Psoas muscle (tissue), 8 donors: ENCODE measurements around the gene PF4V1. TPM values are rescaled to one million over a fixed set of nuclear protein-coding genes. Genes with fewer than 3 reads are reported as not detected.
A peak's percentile ranks its signal among the peaks of the same experiment; 100 is the strongest.

Experiments used
- ATAC-seq, 4 donors: fragments of 200-7000 bp; cut with Tn5 transposase; one replicate each; pipeline ENCODE4 v1.9.1; 2020; ENCODE audit warnings: moderate library complexity in 3 of 4, mild to moderate bottlenecking in 2 of 4
- DNase-seq, 2 donors: peaks; one replicate each; pipeline ENCODE4 v3.0.0-alpha.2; 2020
- H3K27ac ChIP-seq: fragments of 200-600 bp; one replicate; pipeline ENCODE4 v1.8.0; 2022
- H3K27me3 ChIP-seq, 3 donors: fragments of 200-600 bp in 1 of 3; one replicate each; pipeline versions ENCODE4 v1.6.1 to v1.8.0; 2013 to 2022; ENCODE audit warnings: low read length in 2 of 3, mild to moderate bottlenecking in 2 of 3, moderate library complexity in 1 of 3; ENCODE audit not compliant: insufficient read depth in 3 of 3
- H3K36me3 ChIP-seq, 2 donors: fragments of 200-600 bp in 1 of 2; one replicate each; pipeline versions ENCODE4 v1.6.1 to v1.8.0; 2013 to 2022; ENCODE audit warnings: low read depth in 1 of 2, mild to moderate bottlenecking in 1 of 2, moderate library complexity in 1 of 2; ENCODE audit not compliant: insufficient read depth in 1 of 2
- H3K4me1 ChIP-seq: fragments of 200-600 bp; one replicate; pipeline ENCODE4 v1.8.0; 2022
- H3K4me3 ChIP-seq: fragments of 200-600 bp; one replicate; pipeline ENCODE4 v1.8.0; 2022; ENCODE audit warnings: mild to moderate bottlenecking
- H3K9me3 ChIP-seq: fragments of 200-600 bp; one replicate; pipeline ENCODE4 v1.8.0; 2022
- WGBS, 3 donors: extraction: QIAGEN DNeasy Blood & Tissue Kit; methylation state at CpG; one replicate each; pipeline versions ENCODE4 v1.1.6 to v1.1.7; 2013; 5-methylcytosine and 5-hydroxymethylcytosine counted together
- intact Hi-C, 2 donors: fragments of 100-400 bp; cut with DNase I; formaldehyde crosslinking; loops; one replicate each; pipeline versions ENCODE4 v1.11.0 to v1.14.2; 2022
- polyA plus RNA-seq, 3 donors: library from polyadenylated mRNA; stranded (reverse); fragments of 200-250 nt; gene quantifications; one replicate each; pipeline ENCODE4 v1.2.3, GENCODE V29; 2013
- total RNA-seq, 4 donors: library from RNA; stranded (reverse); fragmentation: NEBNext Ultra II Directional in 2 of 4; extraction: Animal tissue kit (Norgen Biotek cat#: 25700) in 2 of 4; gene quantifications; one replicate each; pipeline versions ENCODE4 v1.2.1 to v1.2.4, GENCODE V29; 2021 to 2023
- TF ChIP-seq, protein P1 (sequence below): fragments of 200-600 bp; IDR thresholded peaks from one replicate; pipeline ENCODE4 v1.8.0; 2022; ENCODE audit warnings: antibody characterized with exemption
- donor health status: healthy with polysubstance abuse.
- donor health status: DM: no; HTN: no; CAD: no; lungs with moderate emphysema.
- donor health status: Bipolar disorder and iron deficiency.
- donor health status: healthy.
- donor health status: DM: yes; HTN: yes; CAD: no.
- donor health status: DM: no; HTN: no; CAD: no.
- donor health status: DM: no; HTN: no; CAD: no.
- donor health status: DM: yes; HTN: yes; CAD: no.

The PF4V1 gene
- total and polyA plus RNA-seq, 7 donors: 0.14 TPM; not detected in 6

DNA sequence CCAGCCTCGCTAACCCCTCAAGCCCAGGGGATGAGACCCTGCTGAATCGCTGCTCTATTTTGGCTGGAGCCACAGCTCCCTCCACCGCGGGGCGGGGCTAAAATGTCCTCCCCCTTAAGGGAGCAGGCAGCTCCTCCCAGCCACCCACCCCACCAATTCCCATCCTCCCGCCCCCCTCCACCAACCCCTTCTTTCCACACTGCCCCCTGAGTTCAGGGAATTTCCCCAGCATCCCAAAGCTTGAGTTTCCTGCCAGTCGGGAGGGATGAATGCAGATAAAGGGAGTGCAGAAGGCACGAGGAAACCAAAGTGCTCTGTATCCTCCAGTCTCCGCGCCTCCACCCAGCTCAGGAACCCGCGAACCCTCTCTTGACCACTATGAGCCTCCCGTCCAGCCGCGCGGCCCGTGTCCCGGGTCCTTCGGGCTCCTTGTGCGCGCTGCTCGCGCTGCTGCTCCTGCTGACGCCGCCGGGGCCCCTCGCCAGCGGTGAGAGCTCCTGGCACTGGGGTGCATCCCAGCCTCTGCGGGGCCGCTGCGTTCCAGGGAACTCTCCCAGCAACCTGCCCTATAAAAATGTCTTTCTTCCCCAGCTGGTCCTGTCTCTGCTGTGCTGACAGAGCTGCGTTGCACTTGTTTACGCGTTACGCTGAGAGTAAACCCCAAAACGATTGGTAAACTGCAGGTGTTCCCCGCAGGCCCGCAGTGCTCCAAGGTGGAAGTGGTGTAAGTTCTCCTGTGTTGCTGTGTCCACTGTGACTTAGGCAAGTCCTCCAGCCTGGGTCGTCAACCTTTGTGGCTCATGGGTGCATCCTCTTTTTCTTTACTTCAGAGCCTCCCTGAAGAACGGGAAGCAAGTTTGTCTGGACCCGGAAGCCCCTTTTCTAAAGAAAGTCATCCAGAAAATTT lies 16.5 kb upstream of the PF4V1 start, which contains the start of gene CXCL6:
Gene CXCL6 (plus strand): TSS at position 306 of the 907 bp plus-strand sequence. CDS start 73 bp downstream, at position 379.
- TF ChIP-seq, protein P1, sequence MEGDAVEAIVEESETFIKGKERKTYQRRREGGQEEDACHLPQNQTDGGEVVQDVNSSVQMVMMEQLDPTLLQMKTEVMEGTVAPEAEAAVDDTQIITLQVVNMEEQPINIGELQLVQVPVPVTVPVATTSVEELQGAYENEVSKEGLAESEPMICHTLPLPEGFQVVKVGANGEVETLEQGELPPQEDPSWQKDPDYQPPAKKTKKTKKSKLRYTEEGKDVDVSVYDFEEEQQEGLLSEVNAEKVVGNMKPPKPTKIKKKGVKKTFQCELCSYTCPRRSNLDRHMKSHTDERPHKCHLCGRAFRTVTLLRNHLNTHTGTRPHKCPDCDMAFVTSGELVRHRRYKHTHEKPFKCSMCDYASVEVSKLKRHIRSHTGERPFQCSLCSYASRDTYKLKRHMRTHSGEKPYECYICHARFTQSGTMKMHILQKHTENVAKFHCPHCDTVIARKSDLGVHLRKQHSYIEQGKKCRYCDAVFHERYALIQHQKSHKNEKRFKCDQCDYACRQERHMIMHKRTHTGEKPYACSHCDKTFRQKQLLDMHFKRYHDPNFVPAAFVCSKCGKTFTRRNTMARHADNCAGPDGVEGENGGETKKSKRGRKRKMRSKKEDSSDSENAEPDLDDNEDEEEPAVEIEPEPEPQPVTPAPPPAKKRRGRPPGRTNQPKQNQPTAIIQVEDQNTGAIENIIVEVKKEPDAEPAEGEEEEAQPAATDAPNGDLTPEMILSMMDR: no peak
- DNase-seq (peak; percentile 46 to 58), ATAC-seq (no peak)
- H3K9me3 ChIP-seq: no peaks in the 10 kb centered on the region
- 3 to 5% (median 5%) methylated on average over 40 to 41 of the region's 41 CpGs for WGBS, 3 donors
- H3K4me1 ChIP-seq: no peaks in the 10 kb centered on the region
- intact Hi-C loops: no loop called here
- no peaks in the 10 kb centered on the region for H3K27me3 ChIP-seq
- H3K36me3 ChIP-seq: no peaks in the 10 kb centered on the region
- H3K27ac ChIP-seq: no peak within 1 kb of the TSS
- H3K4me3 ChIP-seq: peak within 1 kb of the TSS; percentile 54

GRCh38 chr4:73839071-73839470 lies 14.0 kb upstream of the PF4V1 start:
- WGBS, 3 donors: 87 to 88% (median 87%) methylated on average over 5 of the region's 5 CpGs
- Histone ChIP-seq H3K27me3 (peaks cover 0 to 3% (median 0%) of the 10 kb centered on the region in 3 donors), H3K4me1 (no peaks in the 10 kb centered on the region), H3K27ac (no peak overlapping the region), H3K4me3 (no peak overlapping the region), H3K36me3 (no peaks in the 10 kb centered on the region), H3K9me3 (no peaks in the 10 kb centered on the region)
- intact Hi-C loops: no loop called here
- ATAC-seq (no peak), DNase-seq (no peak)
- TF ChIP-seq, protein P1: no peak

DNA sequence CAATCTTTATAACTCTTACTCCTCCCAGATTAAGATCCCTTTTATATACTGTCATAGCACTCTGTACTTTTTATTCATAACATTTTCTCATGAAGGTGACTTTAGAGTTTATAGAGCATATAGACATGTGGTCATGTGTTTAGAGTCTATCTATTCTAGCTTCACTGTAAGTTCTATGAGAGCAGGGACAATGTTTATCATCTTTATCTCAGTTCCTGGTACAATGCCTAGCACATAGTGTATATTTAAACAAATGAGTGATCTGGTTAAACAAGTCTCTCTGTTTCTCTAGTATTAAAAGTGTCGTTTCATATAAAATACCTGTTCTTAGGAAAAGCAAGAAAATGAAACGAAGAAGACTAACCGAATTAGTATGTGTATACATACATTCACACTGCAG lies 13.4 kb upstream of the PF4V1 start:
- Histone ChIP-seq H3K4me3 (no peak overlapping the region), H3K4me1 (no peaks in the 10 kb centered on the region), H3K36me3 (no peaks in the 10 kb centered on the region), H3K27ac (no peak overlapping the region), H3K27me3 (peaks cover 0 to 3% (median 0%) of the 10 kb centered on the region in 3 donors), H3K9me3 (no peaks in the 10 kb centered on the region)
- TF ChIP-seq, protein P1: no peak
- DNase-seq (no peak), ATAC-seq (no peak)
- WGBS, 3 donors: 90 to 94% (median 93%) methylated on average over 3 of the region's 3 CpGs
- intact Hi-C loops: no loop called here

- TF ChIP-seq, protein P1: no peak
- H3K4me1 ChIP-seq: no peaks in the 10 kb centered on the region
- H3K27me3 ChIP-seq: peaks cover 0 to 3% (median 0%) of the 10 kb centered on the region in 3 donors
- no peak overlapping the region for H3K4me3 ChIP-seq
- no peaks in the 10 kb centered on the region for H3K36me3 ChIP-seq
- 69 to 92% (median 87%) methylated on average over 3 to 4 of the region's 4 CpGs for WGBS, 3 donors
- DNase-seq: no peak
- no peak overlapping the region for H3K27ac ChIP-seq
- intact Hi-C loops: no loop called here
- H3K9me3 ChIP-seq: no peaks in the 10 kb centered on the region
- ATAC-seq: no peak
Observed at GRCh38 chr4:73841243-73841925, 11.7 kb upstream of the PF4V1 start.
